HG03060 (cell line): ENCODE measurements around the gene ELAPOR1.

ENCODE experiments used
- ATAC-seq: cut with Tn5 transposase; IDR thresholded peaks from one replicate; pipeline ENCODE4 v1.9.1; 2021; ENCODE audit warnings: low read depth, moderate number of reproducible peaks; ENCODE audit not compliant: unreplicated experiment

The ELAPOR1 gene

DNA sequence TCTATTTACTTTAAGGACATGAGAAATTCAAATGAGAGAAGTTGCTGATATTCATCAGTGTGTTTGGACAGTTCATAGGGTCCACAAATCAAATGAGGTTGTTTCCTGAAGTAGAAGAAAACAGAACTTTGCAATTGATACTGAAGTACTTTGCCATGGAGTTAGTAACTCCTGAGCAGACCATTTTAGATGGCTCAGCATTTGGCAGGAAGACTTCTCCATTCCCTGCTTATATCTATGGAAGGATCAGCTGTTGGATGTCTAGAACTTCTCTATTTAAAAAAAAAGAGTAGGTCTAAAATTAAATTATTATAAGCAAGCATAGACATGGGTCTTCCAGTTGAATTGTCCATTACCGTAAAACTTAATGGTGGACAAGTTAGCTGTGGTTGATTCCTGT, 18.3 kb upstream of the ELAPOR1 start:
- no peak for ATAC-seq

DNA sequence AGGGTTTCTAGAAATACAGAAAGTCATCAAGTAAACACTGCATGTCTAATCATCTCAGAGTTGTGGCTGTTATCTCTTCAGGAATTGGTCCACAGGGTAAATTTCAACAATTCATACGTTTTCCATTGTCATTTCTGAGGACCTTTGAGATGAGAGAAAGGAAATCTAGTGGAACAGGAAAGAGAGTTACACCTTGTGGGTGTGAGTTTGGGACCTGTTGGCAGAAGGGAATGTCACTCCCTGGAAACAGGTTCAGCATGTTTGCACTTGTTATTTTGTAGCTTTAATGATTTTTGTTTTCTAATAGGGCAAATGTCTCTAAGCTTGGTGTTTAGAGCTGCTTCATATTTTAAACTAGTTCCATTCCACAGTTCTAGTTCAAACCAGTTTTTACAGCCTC, 17.8 kb upstream of the ELAPOR1 start:
- no peak for ATAC-seq

DNA sequence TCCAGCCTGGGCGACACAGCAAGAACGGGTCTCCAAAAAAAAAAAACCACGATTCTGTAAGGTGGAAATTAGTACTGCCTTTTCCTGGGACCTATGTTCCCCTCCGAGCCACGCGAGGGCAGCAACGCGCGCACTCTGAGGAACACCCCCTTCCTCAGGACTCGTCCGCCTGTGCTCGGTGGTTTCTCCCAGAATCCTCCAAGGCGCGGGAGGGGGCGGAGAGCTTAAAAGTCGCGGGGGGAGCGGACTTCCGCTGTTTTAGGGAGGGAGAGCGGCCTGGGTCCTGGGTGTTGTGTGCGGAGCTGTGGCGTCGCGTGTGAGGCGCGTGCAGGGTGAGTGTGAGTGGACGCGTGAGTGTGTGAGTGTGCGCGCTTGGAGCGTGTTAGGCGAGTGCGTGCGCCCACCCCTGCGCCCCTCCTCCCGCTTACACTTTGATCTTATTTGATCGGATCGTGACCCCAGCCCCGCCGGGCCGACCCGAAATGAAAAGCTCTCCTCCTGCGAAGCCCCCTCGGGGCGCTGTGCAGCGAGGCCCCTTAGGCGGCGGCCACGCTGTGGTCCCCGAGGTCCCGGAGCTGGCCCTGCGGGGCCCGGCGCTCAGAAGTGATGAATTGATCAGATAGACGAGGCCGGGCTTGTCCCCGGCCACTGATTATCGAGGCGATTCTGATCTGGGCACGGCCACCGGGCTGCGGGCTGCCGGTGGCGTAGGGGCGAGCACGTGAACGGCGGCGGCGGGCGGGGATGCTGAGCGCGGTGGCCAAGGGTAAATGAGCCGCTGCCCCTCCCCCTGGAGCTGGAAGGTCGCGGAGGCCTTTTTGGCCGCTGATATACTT, 13.8 kb upstream of the ELAPOR1 start:
- ATAC-seq = peak; percentile 86

DNA sequence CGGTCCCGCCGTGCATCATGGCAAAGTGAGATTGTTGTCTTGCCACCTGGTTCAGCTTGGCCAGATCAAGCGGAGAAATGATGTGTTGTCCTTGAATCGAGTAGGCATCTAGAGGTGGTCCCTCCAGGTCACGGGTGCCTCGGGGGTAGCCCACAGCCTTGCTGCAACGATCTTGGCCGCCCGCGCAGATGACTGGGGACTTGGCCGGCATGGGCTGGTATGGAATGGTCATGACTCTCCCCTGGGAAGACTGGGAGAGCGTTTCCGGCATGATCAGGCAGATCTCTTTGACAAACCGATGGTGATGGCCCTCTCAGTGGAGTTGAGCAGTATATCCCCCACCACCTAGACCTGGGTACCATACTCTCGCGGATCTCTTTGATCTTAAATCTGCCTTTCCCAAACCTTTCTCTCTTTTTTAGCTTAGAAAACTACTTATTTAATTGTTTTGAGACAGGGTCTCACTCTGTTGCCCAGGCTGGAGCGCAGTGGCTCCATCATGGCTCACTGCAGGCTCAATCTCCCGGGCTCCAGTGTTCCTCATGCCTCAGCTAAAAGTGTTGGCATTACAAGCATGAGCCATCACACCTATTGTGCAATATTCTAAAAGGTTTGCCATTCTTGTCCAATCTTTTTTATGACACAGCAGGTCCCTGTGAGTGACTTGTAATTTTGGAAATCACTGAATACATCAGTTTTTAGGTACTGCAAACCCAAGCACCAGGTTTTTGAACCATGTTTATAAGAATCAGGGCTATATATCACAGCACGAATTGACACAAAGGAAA, 9.4 kb upstream of the ELAPOR1 start:
- no peak for ATAC-seq

DNA sequence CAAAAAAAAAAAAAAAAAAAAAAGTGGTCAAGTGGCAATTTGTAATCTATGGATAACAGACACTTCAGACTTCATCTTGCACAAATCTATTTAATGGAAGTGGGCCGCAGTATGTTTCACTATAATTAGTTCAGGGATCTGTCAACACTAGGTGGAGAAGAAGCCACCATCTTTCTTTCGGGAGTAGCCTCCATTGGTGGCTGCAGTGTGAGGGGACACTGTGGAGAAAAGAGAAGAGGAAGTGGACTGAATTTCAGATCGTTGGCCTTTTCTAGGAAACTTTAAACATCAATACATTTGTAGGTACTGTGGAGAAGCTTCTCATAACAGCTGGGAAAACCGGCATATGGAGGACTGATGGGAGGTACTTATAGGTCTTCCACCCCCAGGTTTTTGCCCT, 8.0 kb upstream of the ELAPOR1 start:
- ATAC-seq = no peak

DNA sequence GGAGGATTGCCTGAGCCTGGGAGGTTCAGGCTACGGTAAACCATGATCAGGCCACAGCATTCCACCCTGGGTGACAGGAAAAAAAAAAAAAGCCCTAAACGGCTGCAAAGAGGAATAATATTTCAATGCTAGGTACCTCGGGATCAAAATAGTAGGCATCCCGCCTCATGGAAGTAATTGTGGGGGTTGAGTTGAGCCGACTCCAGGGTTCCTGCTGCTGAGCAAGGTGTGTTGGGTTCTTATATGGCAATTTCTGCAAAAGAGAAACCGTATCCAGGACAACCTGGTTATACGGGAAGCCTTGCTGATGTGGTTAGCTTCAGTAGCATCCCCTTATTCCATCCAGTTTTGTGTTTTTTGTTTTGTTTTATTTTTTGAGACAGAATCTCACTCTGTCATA, 6.1 kb upstream of the ELAPOR1 start:
- ATAC-seq = no peak

DNA sequence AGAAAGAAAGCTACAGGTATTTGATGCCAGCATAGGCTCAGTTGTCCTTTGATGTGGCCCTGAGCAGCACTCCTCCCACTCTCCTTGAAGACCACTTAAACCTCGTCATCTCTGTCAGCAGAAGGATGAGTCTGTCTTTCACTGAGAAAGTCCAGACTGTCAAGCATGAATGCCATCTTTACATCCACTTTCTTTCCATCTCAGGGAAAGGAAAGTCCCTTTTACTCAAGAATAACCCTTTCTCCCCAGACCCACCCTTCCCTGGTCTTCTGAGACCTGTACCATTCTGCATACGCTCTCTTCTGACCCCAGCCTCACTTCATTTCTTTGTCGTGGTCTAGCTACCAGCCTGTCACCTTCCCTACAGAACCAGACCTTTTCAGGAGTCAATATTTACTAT, 4.0 kb upstream of the ELAPOR1 start:
- no peak for ATAC-seq

DNA sequence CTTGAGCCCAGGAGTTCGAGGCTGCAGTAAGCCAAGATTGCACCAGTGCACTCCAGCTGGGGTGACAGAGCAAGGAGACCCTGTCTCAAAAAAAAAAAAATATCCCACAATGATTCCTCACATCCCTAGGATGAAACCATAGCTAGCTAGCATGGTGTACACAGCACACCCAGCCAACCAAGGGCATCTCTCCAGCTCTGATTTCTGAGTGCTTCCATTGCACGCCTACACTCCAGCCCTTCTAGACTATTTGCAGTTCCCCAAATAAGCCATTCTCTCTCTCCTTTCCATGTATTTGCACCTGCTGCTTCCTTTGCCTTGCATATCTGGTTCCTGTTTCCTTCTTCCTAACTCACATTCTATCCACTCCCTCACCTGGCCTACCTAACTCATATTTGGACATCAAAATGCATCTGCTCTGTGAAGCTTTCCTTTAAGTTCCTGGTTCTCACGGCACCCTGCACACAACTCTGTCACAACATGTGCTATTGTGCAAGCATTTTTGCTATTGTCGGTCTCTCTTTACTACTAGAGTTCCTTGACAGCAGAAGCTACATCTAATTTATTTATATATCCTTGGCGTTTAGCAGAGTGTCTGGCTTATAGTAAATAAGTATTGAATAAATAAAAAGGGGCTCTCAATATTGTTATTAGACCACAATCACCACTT, 2.4 kb upstream of the ELAPOR1 start:
- no peak for ATAC-seq

DNA sequence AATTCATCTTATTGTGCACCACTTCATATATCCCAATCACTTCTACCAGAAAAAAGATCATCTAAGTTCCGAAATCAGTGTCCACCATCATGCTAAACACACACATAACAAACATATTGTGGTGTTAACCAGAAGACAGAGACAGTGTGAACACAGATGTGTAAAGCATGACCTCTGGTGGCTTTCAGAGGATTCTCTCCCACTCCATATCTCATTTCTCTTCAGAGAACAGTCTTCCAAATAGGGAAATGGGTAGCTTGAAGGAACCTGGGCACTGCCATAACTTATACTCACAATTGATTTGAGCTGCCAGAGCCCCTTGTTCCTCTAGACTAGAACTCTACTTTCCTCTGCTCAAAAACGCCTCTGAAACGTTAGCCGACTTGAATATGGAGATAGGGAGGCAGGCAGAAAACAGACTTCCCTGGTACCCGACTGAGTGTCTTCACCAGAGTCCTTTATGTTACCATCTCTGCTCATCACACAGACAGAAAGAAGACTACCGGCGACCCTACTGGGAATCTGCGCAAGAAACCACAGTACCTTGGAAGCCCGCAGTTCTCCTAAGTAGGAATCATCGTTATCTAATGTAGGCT, 1.8 kb upstream of the ELAPOR1 start:
- ATAC-seq = peak; percentile 51

DNA sequence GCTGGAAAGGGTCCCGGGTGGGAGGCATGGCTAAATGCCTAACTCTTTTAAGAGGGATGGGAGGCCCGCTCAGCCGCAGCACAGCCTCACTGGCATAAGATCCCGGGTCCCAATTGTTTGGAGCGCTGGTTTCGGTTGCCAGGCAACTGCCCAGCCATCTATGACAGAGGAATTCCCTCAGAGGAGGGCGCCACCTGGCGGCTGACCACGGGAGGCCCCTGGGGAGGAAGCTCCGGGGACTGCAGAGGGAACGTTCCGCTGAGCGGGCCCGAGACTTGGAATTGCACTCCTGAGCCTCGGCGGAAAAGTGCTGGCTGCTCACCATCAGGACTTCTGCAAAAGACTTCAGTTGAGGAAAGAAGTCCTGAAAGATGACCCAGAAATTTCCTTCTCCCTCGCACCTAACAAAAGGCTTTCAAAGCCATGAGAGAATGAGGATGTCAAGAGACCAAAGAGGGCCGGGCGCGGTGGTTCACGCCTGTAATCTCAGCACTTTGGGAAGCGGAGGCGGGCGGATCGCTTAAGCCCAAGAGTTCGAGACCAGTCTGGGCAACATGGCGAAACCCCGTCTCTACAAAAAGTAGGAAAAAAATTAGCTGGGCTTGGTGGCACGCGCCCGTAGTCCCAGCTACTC, 1.1 kb upstream of the ELAPOR1 start:
- ATAC-seq = no peak

DNA sequence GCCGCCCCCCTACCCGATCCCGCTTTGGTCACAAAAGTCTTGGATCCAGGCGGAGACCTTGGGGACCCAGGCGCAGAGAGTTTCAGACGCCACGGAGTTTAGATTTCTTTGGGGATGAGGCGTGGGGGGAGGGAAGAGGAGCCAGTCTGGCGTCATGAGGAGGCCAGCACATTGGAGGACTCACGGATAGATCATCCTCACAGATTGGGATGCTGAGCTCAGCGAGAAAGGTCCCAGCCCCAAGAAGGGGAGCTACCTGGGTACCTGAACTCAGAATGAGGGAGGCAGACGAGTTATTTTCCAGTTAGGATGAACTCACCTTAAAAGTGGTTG, 393 bp downstream of the ELAPOR1 start:
- no peak for ATAC-seq

DNA sequence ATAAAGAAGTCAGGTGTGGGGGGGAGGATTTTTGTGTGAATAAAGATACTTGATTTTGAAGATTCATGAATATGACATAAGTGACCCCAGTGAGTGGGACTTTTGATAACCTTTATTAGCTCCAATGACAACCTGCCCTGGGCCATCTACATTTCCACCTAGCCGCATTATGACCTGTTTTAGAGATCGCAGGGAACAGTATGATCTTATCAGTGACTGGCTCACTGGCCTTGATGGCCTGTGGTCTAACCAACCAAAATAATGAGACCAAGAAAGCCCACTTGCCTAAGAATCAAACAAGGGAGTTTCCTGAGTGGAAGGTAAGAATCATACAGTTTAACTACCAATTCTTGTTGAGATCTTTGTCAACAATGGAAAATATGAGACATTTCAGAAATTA, 1.8 kb downstream of the ELAPOR1 start:
- no peak for ATAC-seq

DNA sequence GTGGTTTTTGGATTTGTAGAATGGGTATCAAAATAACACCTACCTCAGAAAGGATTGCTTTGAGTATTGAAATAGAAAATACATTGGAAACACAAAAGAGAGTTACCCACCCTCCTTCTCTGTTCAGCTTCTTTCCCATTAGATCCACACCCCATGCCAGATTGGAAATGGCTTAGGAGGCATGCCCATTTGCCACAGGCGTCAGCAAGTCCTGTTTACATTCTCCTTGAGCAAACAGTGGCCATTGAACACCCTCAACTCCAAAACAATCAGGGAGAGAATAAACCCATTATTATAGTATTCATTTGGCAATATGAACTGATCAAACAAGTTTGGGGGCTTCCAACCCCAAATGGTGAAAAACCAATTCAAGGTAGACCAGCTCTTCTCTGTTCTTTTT, 2.4 kb downstream of the ELAPOR1 start:
- no peak for ATAC-seq

DNA sequence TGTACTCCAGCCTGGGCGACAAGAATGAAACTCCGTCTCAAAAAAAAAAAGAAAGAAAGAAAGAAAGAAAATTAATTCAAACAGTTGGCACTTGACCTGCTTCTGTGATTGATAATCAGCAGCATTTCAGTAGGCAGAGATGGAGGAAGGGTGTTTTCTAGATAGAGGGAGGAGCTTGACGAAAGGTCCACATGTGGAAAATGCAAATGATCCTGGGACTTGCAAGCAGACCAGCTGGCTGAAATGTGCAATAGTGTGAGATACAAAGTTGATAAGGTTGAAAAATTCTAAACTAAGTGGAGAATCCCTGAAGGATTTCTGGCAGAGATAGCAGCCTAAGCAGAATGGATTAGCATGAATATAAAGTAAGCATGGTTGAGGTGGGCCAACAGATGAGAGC, 4.2 kb downstream of the ELAPOR1 start:
- no peak for ATAC-seq

DNA sequence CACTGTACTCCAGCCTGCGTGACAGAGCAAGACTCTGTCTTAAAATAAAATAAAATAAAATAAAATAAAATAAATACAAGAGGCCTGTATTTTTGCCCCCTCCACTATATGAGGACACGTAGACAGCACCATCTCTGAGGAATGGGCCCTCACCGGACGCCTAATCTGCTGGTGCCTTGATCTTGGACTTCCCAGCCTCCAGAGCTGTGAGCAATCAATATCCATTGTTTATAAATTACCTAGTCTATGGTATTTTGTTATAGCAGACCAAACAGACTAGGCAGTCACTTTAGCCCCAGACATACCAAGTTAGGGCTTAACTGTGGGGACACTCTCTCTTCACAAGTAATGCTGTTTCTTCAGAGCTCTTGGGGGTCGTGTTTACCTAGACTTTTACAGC, 6.4 kb downstream of the ELAPOR1 start:
- no peak for ATAC-seq

DNA sequence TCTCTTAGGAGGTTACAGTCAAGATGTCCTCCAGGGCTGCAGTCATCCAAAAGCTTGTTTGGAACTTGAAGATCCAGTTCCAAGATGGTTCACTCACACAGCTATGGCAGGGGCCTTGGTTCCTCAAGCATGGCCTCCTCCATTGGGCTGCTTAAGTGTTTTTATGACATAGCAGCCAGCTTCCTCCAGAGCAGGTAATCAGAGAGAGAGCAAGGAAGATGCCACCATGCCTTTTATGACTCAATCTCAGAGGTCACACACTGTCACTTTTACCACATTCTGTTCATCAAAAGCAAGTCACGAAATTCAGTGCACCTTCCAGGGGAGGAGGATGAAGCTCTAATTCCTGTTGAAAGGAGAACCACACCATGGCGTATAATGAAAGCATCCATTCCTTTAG, 17.1 kb downstream of the ELAPOR1 start:
- ATAC-seq = no peak

DNA sequence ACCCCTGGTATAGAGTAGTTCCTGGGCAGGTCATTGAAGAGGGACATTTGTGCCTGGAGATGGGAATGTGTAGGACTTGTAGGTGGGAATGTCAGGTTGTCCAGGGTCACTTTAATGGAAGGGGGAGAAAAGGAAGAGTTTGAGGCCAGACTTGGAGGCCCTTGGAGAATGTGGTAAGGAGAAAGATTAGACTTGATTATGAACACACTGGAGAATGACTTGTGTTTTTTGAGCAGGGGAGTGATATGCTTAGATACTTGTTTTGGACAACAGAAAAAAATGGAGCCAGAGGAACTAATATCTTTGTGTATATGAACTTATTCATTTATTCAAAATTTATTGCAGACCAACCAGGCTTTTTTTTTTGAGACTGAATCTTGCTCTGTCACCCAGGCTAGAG, 17.9 kb downstream of the ELAPOR1 start:
- ATAC-seq = no peak

DNA sequence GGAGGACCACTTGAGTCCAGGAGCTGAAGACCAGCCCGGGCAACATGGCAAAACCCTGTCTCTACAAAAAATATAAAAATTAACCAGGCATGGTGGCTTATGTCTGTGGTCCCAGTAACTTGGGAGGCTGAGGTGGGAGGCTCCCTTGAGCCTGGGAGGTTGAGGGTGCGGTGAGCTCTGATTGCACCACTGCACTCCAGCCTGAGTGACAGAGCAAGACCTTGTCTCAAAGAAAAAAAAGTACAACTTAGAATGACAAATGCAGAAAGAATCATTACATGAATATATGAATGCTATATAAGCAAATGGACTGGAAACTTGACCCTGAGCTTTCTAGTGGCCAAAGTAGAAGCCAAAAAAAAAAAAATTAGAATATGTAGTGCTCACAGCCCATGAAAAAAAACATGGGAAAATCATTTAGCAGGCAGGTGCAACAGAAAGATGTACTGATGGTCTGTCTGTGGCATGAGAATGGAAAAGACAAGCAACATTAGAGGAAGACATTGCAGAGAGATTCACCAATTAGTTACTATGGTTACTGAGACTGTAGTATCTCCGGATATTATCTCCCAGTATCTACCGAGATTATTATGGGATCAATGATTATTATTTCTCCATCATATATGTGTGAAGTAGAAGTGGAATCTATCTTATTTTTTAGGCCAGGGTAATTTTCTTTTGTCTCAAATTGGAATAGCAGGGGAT, 19.2 kb downstream of the ELAPOR1 start:
- no peak for ATAC-seq

DNA sequence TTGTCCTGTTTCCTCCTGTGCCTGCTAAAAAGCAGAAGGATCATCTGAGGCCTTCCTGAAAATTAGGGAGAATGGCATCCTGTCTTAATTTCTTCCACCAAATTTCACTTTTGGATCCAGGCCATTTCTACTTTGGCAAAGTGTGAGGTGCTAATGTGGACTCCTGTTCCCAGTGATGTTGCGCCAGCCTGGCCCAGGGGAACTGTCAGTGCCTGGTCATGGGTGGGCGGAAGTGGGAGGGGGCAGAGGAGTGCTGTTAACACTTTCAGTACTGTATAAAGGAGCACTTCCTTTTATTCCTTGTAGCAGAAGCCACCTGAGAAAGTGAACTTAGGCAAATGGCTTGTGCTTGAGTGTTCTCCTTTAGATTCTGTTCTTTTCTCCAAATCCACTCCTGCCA, 19.9 kb downstream of the ELAPOR1 start:
- ATAC-seq = no peak

DNA sequence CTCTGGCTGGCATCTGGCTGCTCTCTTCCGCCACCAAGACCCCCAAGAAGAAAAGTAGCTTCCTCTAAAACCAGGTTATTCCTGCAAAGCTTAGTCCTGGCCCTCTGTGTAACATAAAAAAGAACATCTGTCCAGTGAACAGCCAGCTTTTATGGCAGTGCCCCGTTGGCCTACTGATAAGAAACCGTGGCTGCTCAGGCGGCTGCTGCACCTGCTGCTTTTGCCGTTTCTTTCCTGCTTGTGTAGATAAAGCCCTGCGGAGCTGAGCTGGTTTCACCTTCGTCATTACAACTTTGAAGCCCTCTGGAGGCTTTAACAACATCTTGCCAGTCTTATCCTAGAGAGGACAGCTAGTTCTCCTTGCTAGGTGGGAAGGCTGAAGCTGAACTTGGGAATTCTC, 20.5 kb downstream of the ELAPOR1 start:
- no peak for ATAC-seq
